ENCODE measurements around the gene GPR146.
A peak's percentile ranks its signal among the peaks of the same experiment; 100 is the strongest.

GPR146 gene

GRCh38 chr7:1045069-1046063 is 1.0 kb downstream of the GPR146 start:
- peak overlapping the region; percentile 63 to 92 for H3K4me3 ChIP-seq
- DNase-seq: no peak
- no peak for TF ChIP-seq CTCF (IDR thresholded peaks at IDR 0.05)
- no peaks in the 10 kb centered on the region for H3K27me3 ChIP-seq
- no peaks in the 10 kb centered on the region for H3K36me3 ChIP-seq
- peak overlapping the region; percentile 89 to 97 for H3K27ac ChIP-seq
- intact Hi-C loops (cut with DNase I; ENCODE audit: low total_unique reads): no loop called here
- peaks cover 4 to 52% (median 20%) of the 10 kb centered on the region in 4 donors for H3K4me1 ChIP-seq
- H3K9me3 ChIP-seq: no peaks in the 10 kb centered on the region

- TF ChIP-seq CTCF (IDR thresholded peaks at IDR 0.05): no peak
- H3K4me1 ChIP-seq: peaks cover 4 to 57% (median 20%) of the 10 kb centered on the region in 4 donors
- H3K27ac ChIP-seq: no peak overlapping the region
- H3K9me3 ChIP-seq: no peaks in the 10 kb centered on the region
- DNase-seq: no peak
- H3K27me3 ChIP-seq: no peaks in the 10 kb centered on the region
- intact Hi-C loops (cut with DNase I; ENCODE audit: low total_unique reads): no loop called here
- no peaks in the 10 kb centered on the region for H3K36me3 ChIP-seq
- no peak overlapping the region for H3K4me3 ChIP-seq
Observed at GRCh38 chr7:1046722-1047679, 2.7 kb downstream of the GPR146 start.

- Histone ChIP-seq H3K36me3 (no peaks in the 10 kb centered on the region), H3K9me3 (no peaks in the 10 kb centered on the region), H3K27me3 (no peaks in the 10 kb centered on the region), H3K4me3 (no peak overlapping the region), H3K27ac (no peak overlapping the region), H3K4me1 (peaks cover 0 to 52% (median 17%) of the 10 kb centered on the region in 4 donors)
- no peak for TF ChIP-seq CTCF (IDR thresholded peaks at IDR 0.05)
- no peak for DNase-seq
- intact Hi-C loops (cut with DNase I; ENCODE audit: low total_unique reads): no loop called here
Observed at GRCh38 chr7:1049006-1049741, 4.8 kb downstream of the GPR146 start.

GRCh38 chr7:1049801-1050200 is 5.5 kb downstream of the GPR146 start:
- H3K27me3 ChIP-seq: no peaks in the 10 kb centered on the region
- no peak overlapping the region for H3K27ac ChIP-seq
- DNase-seq: no peak
- H3K4me1 ChIP-seq: peaks cover 0 to 52% (median 19%) of the 10 kb centered on the region in 4 donors
- intact Hi-C loops (cut with DNase I; ENCODE audit: low total_unique reads): no loop called here
- no peaks in the 10 kb centered on the region for H3K9me3 ChIP-seq
- no peaks in the 10 kb centered on the region for H3K36me3 ChIP-seq
- H3K4me3 ChIP-seq: no peak overlapping the region
- no peak for TF ChIP-seq CTCF (IDR thresholded peaks at IDR 0.05)
